ENCODE measurements around the gene ARHGEF25.
"Not testable (repeated sequence)": the region's sequence is repeated elsewhere in the genome, so short reads cannot be mapped to it uniquely, and the experiment has no call there.

ARHGEF25 gene

DNA sequence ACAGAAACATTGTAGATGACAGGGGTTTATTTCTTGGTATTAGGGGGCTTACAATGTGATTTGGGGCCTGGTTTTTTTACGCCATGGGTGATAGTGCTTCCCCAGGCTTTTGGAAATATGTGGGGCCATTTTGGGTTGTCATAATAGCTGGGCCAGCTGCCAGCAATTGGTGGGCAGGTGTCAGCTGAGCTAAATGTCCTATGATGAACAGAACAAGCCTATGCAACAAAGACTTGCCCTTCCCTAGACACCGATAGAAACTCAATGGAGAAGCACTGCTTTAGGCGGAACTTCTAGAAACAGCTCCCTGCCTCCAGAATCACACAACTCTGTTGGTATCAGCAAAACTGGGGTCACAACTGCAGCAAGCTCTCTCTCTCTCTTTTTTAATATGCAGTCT is 26.9 kb downstream of the ARHGEF25 start:
- no peak for DNase-seq

DNA sequence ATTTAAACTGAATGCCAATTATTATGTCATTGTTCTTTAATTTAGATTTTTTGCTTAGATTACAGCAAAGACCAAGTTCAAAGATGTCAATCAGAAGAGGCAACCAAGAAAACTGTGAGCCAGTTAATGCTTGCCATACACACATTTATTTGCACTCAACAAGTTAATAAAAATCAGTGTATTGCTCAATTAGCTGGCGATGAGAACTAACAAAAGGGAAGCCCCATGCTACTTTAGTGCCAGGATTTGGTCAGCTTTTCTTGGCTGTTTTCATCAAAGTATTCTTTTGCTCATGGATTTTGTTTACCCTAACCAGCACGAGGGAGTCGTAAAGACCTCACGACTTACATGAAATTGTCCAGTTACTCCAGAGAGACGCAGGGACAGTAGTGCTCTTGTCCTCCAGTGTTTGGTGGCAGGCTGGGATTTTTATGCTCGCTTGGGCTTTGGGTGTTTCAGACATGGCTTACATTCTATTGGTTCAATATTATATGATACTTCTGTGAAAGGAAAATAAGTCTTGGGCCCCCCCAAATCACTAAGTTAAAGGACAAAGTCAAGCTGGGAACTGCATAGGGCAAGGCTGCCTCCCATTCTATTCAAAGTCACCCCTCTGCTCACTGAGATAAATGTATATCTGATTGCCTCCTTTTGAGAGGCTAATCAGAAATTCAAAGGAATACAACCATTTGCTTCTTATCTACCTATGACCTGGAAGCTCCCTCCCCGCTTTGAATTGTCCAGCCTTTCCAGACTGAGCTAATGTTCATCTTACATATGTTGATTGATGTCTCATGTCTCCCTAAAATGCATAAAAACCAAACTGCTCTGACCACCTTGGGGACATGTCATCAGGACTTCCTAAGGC is 29.2 kb downstream of the ARHGEF25 start:
- no peak for DNase-seq

DNA sequence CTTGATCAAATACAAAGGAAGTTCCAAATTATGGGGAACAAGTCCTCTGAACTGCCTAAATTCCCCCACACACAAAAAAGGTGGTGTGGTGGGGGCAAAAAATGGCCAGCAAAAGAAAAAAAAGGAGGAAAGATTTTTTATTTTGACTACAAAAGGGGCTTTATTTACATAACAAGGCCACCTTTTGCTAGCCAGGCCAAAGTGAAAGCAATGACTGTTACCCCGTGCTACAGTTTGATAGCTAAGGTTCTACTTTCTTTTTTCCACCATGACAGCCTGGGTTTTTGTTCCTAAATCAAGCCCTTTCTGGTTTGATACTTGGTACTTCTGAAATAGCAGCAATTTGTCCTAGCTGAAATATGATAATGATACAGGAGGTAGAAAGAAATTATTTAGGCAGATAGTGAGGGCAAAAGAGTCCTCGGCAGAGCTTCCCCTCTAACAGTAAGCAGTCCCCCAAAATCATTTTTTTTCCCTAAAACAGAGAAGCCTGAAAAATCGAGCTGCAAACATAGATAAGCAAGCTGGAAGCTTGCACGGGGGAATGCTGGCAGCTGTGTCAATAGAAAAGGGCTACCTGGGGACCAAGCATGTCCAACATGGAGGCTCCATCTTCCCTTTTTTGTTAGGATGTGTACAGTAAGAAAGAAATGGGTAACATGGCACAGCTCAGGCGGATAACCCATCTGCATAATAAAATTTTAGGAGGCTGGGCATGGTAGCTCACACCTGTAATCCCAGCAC is 30.6 kb downstream of the ARHGEF25 start:
- DNase-seq, result no peak

DNA sequence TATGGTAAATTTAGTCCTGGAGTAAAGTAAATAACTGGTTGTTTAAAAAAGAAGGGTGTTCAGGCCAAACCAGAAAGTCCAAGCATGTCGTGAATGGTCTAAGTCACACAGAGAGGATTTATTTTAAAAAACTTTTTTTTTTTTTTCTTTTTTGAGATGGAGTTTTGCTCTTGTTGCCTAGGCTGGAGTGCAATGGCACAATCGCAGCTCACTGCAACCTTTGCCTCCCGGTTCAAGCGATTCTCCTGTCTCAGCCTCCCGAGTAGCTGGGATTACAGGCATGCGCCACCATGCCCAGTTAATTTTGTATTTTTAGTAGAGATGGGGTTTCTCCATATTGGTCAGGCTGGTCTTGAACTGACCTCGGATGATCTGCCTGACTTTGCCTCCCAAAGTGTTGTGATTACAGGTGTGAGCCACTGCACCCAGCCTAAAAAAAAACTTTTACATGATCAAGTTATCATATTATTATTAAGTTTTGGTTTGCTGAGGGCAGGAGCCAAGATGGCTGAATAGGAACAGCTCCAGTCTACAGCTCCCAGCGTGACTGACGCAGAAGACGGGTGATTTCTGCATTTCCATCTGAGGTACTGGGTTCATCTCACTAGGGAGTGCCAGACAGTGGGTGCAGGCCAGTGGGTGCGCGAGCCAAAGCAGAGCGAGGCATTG is 34.9 kb downstream of the ARHGEF25 start:
- not testable (repeated sequence) for DNase-seq

DNA sequence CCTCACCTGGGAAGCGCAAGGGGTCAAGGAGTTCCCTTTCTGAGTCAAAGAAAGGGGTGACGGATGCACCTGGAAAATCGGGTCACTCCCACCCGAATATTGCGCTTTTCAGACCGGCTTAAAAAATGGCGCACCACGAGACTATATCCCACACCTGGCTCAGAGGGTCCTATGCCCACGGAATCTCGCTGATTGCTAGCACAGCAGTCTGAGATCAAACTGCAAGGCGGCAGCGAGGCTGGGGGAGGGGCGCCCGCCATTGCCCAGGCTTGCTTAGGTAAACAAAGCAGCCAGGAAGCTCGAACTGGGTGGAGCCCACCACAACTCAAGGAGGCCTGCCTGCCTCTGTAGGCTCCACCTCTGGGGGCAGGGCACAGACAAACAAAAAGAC is 35.4 kb downstream of the ARHGEF25 start:
- not testable (repeated sequence) for DNase-seq

DNA sequence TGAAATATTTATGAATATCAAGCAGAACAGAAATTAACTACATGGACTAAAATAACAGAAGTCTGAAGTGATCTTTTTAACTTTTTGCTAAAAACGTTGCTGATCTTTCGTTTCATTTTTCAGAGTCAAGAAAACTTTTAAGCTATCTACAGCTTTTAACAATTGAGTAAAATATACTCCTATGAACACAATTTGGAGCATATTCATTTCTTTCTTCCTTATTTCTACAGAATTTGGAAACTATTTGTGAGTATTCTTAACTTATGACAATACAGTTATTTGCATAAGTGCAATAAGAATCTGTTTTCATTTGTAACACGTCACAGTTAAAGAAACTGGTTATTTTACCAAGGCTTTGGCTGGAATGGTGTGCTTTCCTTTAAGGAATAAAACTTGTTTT is 42.8 kb downstream of the ARHGEF25 start:
- no peak for DNase-seq

DNA sequence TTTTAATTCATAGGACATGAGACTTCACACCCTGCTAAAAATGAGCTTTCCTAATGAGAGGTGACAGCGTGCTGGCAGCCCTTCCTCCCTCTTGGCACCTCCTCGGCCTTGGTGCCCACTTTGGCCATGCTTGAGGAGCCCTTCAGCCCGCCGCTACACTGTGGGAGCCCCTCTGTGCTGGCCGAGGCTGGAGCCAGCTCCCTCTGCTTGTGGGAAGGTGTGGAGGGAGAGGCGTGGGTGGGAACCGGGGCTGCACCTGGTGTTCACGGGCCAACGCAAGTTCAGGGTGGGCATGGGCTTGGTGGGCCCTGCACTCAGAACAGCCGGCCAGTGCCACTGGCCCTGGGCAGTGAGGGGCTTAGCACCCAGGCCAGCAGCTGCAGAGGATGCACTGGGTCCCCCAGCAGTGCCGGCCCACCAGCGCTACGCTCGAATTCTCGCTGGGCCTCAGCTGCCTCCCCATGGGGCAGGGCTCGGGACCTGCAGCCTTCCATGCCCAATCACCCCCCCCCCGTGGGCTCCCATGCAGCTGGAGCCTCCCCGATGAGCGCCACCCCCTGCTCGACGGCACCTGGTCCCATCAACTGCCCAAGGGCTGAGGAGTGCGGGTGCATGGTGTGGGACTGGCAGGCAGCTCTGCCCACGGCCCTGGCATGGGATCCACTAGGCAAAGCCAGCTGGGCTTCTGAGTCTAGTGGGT is 44.5 kb downstream of the ARHGEF25 start:
- no peak for DNase-seq

DNA sequence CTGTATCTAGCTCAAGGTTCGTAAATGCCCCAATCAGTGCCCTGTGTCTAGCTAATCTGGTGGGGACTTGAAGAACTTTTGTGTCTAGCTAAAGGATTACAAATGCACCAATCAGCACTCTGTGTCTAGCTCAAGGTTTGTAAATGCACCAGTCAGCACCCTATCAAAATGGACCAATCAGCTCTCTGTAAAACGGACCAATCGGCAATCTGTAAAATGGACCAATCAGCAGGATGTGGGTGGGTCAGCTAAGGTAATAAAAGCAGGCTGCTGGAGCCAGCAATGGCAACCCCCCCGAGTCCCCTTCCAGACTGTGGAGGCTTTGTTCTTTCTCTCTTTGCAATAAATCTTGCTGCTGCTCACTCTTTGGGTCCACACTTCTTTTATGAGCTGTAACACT is 45.2 kb downstream of the ARHGEF25 start:
- DNase-seq, result not testable (repeated sequence)

DNA sequence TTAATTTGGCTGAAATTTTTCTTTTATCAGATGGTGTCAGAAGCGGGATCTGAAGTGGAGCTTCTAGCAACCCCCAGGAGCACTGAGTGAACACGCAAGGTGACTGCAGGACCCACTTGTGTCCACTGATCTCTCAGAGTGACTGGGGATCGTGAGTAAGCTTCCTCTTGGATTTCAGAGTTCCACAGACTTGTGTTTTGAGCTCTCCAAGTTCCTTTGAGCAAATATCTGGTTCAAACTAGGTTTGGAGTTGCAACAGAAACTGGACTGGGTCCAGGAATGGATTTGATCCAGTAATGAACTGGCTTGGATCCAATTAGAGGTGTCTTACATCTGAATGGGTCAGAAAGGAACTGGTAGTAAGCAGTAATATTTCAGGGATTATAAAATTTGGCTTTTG is 46.5 kb downstream of the ARHGEF25 start:
- DNase-seq, result no peak

DNA sequence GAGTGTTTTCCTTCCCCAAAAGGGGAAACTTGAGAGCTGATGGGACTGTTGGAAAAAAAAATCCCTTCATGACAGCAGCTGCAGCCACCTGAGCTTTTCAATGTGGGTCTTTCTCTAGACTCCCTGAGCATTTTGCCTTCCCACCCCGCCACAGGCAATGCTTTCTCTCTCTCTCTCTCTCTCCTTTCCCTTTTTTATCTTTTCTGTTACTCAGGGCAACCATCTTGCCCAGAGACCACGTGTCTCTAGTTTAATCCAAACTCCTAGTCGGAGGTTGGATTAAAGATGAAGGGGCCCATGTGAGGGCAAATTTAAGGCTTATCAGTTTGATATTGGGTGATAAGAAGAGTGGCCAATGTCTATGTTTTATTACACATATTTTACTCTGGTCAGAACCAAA is 47.7 kb downstream of the ARHGEF25 start:
- no peak for DNase-seq

DNA sequence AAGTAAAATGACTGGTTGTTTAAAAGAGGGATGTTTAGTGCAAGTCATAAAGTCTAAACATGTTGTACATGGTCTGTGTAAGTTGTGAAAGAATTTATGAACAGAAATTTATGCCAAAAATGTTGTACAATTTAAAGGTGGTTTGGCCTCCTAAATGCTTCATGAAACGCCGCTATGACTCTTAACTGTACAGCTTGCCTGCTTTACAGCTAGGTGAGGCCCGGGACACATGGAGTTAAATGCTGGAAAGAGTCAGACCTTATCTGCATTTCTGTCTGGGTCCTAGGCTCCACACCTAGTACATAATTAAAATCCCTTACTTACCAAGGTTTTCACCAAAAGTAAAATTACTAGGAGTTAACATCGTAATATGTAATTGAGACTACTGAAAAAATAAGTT is 50.1 kb downstream of the ARHGEF25 start:
- no peak for DNase-seq

DNA sequence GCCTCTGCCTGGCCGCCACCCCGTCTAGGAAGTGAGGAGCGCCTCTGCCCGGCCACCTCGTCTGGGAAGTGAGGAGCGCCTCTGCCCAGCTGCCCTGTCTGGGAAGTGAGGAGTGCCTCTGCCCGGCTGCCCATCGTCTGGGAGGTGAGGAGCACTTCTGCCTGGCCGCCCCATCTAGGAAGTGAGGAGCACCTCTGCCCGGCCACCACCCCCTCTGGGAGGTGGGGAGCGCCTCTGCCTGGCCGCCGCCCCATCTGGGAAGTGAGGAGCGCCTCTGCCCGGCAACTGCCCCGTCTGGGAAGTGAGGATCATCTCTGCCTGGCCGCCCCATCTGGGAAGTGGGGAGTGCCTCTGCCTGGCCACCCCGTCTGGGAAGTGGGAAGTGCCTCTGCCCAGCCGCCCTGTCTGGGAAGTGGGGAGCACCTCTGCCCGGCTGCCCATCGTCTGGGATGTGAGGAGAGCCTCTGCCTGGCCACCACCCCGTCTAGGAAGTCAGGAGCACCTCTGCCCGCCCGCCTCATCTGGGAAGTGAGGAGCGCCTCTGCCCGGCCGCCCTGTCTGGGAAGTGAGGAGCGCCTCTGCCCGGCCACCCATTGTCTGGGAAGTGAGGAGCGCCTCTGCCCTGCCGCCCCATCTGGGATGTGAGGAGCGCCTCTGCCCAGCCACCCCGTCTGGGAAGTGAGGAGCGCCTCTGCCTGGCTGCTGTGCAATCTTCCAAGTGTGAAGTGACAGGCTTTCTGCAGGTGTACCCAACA is 54.0 kb downstream of the ARHGEF25 start:
- not testable (repeated sequence) for DNase-seq

Measured in NCI-H2227 treated with DMSO at 0.1 percent for 48 hours (cell line).